ENCODE measurements around the gene KSR1. TPM values are rescaled to one million over a fixed set of nuclear protein-coding genes. Genes with fewer than 3 reads are reported as not detected.
A peak's percentile ranks its signal among the peaks of the same experiment; 100 is the strongest.

Gene KSR1
- total RNA-seq, 6 experiments from 2014 or later: 5.9 to 12.9 (median 8.7) TPM

DNA sequence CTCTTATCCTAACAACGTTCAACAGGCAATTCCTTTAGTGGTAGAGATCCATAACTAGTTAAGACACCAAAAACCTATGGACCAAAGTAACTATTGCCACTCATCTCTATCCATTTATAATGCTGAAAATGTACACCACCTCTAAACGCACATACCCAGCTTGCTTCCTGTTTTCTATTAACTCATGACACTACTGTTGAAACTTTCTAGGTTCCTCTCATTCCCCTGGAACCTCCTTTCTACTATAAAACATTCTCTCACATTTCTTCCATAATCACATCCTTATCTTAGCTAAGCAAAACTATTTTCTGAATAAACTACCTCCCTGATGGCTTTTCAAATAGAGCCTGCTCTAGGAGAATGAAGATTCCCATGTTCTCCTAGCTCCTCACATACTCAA lies 42.9 kb upstream of the KSR1 start:
- Histone ChIP-seq H3K4me3 (no peak overlapping the region), H3K4me1 (no peaks in the 10 kb centered on the region), H3K27ac (no peak overlapping the region), H3K9me3 (no peaks in the 10 kb centered on the region), H3K36me3 (no peaks in the 10 kb centered on the region), H3K27me3 (no peaks in the 10 kb centered on the region)
- 21% methylated on average over 2 of the region's 2 CpGs for WGBS (ENCODE audit: insufficient coverage, low coverage, low lambda C conversion rate, missing lambda C conversion rate)
- no peak for TF ChIP-seq POLR2A (IDR thresholded peaks at IDR 0.05)
- TF ChIP-seq, protein P1, sequence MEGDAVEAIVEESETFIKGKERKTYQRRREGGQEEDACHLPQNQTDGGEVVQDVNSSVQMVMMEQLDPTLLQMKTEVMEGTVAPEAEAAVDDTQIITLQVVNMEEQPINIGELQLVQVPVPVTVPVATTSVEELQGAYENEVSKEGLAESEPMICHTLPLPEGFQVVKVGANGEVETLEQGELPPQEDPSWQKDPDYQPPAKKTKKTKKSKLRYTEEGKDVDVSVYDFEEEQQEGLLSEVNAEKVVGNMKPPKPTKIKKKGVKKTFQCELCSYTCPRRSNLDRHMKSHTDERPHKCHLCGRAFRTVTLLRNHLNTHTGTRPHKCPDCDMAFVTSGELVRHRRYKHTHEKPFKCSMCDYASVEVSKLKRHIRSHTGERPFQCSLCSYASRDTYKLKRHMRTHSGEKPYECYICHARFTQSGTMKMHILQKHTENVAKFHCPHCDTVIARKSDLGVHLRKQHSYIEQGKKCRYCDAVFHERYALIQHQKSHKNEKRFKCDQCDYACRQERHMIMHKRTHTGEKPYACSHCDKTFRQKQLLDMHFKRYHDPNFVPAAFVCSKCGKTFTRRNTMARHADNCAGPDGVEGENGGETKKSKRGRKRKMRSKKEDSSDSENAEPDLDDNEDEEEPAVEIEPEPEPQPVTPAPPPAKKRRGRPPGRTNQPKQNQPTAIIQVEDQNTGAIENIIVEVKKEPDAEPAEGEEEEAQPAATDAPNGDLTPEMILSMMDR (IDR thresholded peaks at IDR 0.05): no peak
- ATAC-seq: peak in 2 of 4 donors; percentile 18 to 21
- intact Hi-C loops (cut with DNase I): no loop called here
- no peak for DNase-seq

DNA sequence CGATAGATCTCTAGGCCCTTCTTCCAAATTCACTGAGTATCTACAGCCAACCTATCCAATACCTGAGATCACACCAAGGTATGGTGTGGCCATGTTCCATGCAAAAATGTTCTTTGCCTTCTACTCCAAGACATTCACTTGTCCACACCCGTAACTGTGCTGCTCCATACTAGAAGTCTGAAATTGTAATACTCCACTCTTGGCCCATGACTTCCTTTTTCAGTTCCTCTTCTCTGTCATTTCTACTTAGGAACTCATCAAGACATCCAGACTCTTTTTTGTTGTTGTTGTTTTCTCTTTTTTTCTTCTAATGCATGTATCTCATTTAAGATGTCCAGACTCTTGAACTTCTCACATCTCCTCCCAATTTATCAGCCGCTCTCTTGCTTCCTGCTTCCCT lies 42.5 kb upstream of the KSR1 start:
- Histone ChIP-seq H3K27ac (no peak overlapping the region), H3K9me3 (no peaks in the 10 kb centered on the region), H3K4me3 (no peak overlapping the region), H3K27me3 (no peaks in the 10 kb centered on the region), H3K4me1 (no peaks in the 10 kb centered on the region), H3K36me3 (no peaks in the 10 kb centered on the region)
- peak in 2 of 4 donors; percentile 36 to 51 for ATAC-seq
- no peak for DNase-seq
- 81% methylated on average over 3 of the region's 3 CpGs for WGBS (ENCODE audit: insufficient coverage, low coverage, low lambda C conversion rate, missing lambda C conversion rate)
- intact Hi-C loops (cut with DNase I): no loop called here
- TF ChIP-seq POLR2A (IDR thresholded peaks at IDR 0.05): no peak
- TF ChIP-seq, protein P1 (IDR thresholded peaks at IDR 0.05): no peak

- ATAC-seq: no peak
- H3K4me3 ChIP-seq: no peak overlapping the region
- no peaks in the 10 kb centered on the region for H3K36me3 ChIP-seq
- H3K27me3 ChIP-seq: no peaks in the 10 kb centered on the region
- intact Hi-C loops (cut with DNase I): no loop called here
- TF ChIP-seq, protein P1 (IDR thresholded peaks at IDR 0.05): no peak
- no peak for TF ChIP-seq POLR2A (IDR thresholded peaks at IDR 0.05)
- no peaks in the 10 kb centered on the region for H3K9me3 ChIP-seq
- 46% methylated on average over 3 of the region's 3 CpGs for WGBS (ENCODE audit: insufficient coverage, low coverage, low lambda C conversion rate, missing lambda C conversion rate)
- no peak overlapping the region for H3K27ac ChIP-seq
- H3K4me1 ChIP-seq: no peaks in the 10 kb centered on the region
- no peak for DNase-seq
Observed at GRCh38 chr17:27414271-27414670, 42.0 kb upstream of the KSR1 start.

DNA sequence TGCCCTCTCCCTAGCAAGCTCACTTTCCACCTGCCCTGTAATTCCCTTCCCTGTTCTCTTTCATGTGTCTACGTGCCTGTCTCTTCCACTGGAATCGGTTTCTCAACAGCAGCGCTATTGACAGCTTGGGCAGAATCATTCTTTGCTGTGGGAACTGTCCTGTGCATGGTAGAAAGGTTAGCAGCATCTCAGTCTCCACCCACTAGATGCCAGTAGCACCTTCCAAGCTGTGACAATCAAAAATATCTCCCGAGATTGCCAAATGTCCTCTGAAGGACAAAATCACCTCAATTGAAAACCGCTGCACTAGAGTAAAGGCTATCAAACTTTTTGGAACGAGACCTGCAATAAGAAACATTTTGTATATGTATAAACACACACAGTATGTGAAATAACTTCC lies 41.6 kb upstream of the KSR1 start:
- no peak for ATAC-seq
- Histone ChIP-seq H3K27me3 (no peaks in the 10 kb centered on the region), H3K27ac (no peak overlapping the region), H3K36me3 (no peaks in the 10 kb centered on the region), H3K4me3 (no peak overlapping the region), H3K4me1 (no peaks in the 10 kb centered on the region), H3K9me3 (no peaks in the 10 kb centered on the region)
- TF ChIP-seq POLR2A (IDR thresholded peaks at IDR 0.05): no peak
- TF ChIP-seq, protein P1 (IDR thresholded peaks at IDR 0.05): no peak
- no peak for DNase-seq
- WGBS (ENCODE audit: insufficient coverage, low coverage, low lambda C conversion rate, missing lambda C conversion rate): 36% methylated on average over 5 of the region's 6 CpGs
- intact Hi-C loops (cut with DNase I): no loop called here
